Epithelial cell of proximal tubule (primary cell): ENCODE results near the gene CCSER1. TPM values are rescaled to one million over a fixed set of nuclear protein-coding genes. Genes with fewer than 3 reads are reported as not detected.

ENCODE experiments used
- DNase-seq: peaks from one replicate; pipeline ENCODE4 v3.0.0-alpha.2; 2011; ENCODE audit warnings: low read depth
- H3K4me3 ChIP-seq: 2 replicates; pipeline ENCODE4 v1.5.1; 2011; ENCODE audit warnings: low read depth, mild to moderate bottlenecking, low read length
- CTCF ChIP-seq: conservative IDR thresholded peaks from 2 replicates; pipeline ENCODE4 v1.5.1; 2012; ENCODE audit warnings: low read depth, mild to moderate bottlenecking, low read length
- total RNA-seq: library from RNA; depleted of rRNA; stranded (reverse); fragments of >200 nt; gene quantifications from 2 replicates; pipeline ENCODE4 v1.2.3, GENCODE V29; 2015

The CCSER1 gene
- total RNA-seq, 1 donor from 2014 or later: not detected

GRCh38 chr4:90113881-90114457 lies 13.2 kb upstream of the CCSER1 start:
- no peak overlapping the region for H3K4me3 ChIP-seq
- no peak for TF ChIP-seq CTCF
- no peak for DNase-seq

GRCh38 chr4:90118527-90119195 lies 8.5 kb upstream of the CCSER1 start:
- no peak overlapping the region for H3K4me3 ChIP-seq
- TF ChIP-seq CTCF: no peak
- no peak for DNase-seq

GRCh38 chr4:90120037-90120436 lies 7.2 kb upstream of the CCSER1 start:
- no peak overlapping the region for H3K4me3 ChIP-seq
- TF ChIP-seq CTCF: peak; percentile 32
- DNase-seq: no peak

DNA sequence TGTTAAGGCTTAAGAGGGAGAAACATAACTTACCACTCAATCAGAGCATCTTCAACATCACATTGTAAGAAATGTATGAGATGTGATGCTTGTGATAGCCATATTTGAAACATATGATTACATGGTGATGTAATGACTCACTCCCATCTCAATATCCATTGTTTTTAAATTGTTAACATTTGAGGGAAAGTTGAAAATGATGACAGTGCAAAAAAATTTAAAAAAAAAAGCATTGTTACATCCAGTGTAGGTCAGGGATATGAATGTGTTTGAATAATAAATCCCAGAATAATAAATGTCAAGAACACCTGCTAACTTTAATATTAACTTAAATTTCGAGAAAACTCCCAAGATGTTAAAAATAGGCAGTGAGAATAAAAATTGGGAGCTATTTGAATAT lies 6.4 kb upstream of the CCSER1 start:
- no peak overlapping the region for H3K4me3 ChIP-seq
- no peak for DNase-seq
- TF ChIP-seq CTCF: no peak

GRCh38 chr4:90121676-90122354 lies 5.4 kb upstream of the CCSER1 start:
- no peak for TF ChIP-seq CTCF
- DNase-seq: no peak
- no peak overlapping the region for H3K4me3 ChIP-seq

DNA sequence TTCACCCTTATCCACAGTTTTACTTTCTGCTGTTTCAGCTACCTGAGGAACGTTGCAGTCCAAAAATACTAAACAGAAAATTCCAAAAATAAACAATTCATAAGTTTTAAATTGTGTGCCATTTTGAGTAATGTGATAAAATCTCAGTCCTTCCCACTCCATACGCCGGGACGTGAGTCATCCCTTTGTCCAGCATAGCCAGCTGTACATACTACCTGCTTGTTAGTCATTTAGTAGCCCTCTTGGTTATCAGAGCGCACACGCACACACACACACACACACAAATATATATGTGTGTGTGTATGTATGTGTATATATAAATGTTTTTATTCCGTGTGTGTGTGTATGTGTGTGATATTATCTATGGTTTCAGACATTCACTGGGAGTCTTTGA lies 4.8 kb upstream of the CCSER1 start:
- DNase-seq: no peak
- no peak for TF ChIP-seq CTCF
- H3K4me3 ChIP-seq: no peak overlapping the region
